OCI-LY3 (cell line): ENCODE data around the gene CAMTA1.

ENCODE experiments used
- H2AFZ ChIP-seq: fragments of 200-600, 300-600 bp; shearing (Covaris generic); 2 replicates; pipeline ENCODE4 v1.6.0; 2014; ENCODE audit warnings: antibody characterized with exemption, low read depth, low read length
- H3K27ac ChIP-seq: fragments of 200-600, 300-600 bp; sonication (generic); 2 replicates; pipeline ENCODE4 v1.5.1; 2014; ENCODE audit warnings: mild to moderate bottlenecking, low read length, moderate library complexity, mixed read lengths
- H3K27me3 ChIP-seq: fragments of 200-600, 300-600 bp; sonication (generic); 2 replicates; pipeline ENCODE4 v1.6.1; 2014; ENCODE audit warnings: low read depth, low read length, mixed read lengths
- H3K36me3 ChIP-seq: fragments of 200-600, 300-600 bp; sonication (generic); replicated peaks from 2 replicates; pipeline ENCODE3; 2014; ENCODE audit warnings: low read depth, low read length, mixed read lengths
- H3K4me1 ChIP-seq: fragments of 300-600, 200-600 bp; sonication (generic); 2 replicates; pipeline ENCODE4 v1.6.1; 2014; ENCODE audit warnings: low read length, mixed read lengths
- H3K4me2 ChIP-seq: fragments of 200-600, 300-600 bp; sonication (generic); 2 replicates; pipeline ENCODE4 v1.6.1; 2014; ENCODE audit warnings: low read length, mixed read lengths
- H3K4me3 ChIP-seq: fragments of 300-600, 200-600 bp; sonication (generic); 2 replicates; pipeline ENCODE4 v1.5.1; 2014; ENCODE audit warnings: antibody characterized with exemption, mild to moderate bottlenecking, low read length, moderate library complexity
- H3K79me2 ChIP-seq: fragments of 300-600, 200-600 bp; shearing (Covaris generic); 2 replicates; pipeline ENCODE4 v1.6.1; 2014; ENCODE audit warnings: mild to moderate bottlenecking, low read length, mixed read lengths
- H3K9ac ChIP-seq: fragments of 300-600, 200-600 bp; shearing (Covaris generic); 2 replicates; pipeline ENCODE4 v1.6.0; 2014; ENCODE audit warnings: mild to moderate bottlenecking, low read length, moderate library complexity
- H3K9me3 ChIP-seq: fragments of 200-600, 300-600 bp; shearing (Covaris generic); 2 replicates; pipeline ENCODE4 v1.6.1; 2014; ENCODE audit warnings: low read length, mixed read lengths; ENCODE audit not compliant: insufficient read depth
- H4K20me1 ChIP-seq: fragments of 200-600, 300-600 bp; sonication (generic); 2 replicates; pipeline ENCODE4 v1.6.1; 2016; ENCODE audit warnings: low read length, mixed read lengths; ENCODE audit not compliant: insufficient read depth
- CTCF ChIP-seq: fragments of 200-600, 300-600 bp; sonication (generic); IDR thresholded peaks from 2 replicates; pipeline ENCODE4 v1.5.1; 2014; ENCODE audit warnings: antibody characterized with exemption, low read length, low read depth
- EZH2phosphoT487 ChIP-seq: fragments of 200-600 bp; shearing (Covaris generic); IDR thresholded peaks from 2 replicates; pipeline ENCODE4 v1.6.1; 2018; ENCODE audit warnings: antibody characterized with exemption, mixed run types, low read depth

The CAMTA1 gene

GRCh38 chr1:6969106-6969505, 183.9 kb downstream of the CAMTA1 start:
- TF ChIP-seq CTCF, result no peak
- TF ChIP-seq EZH2phosphoT487, result no peak
- Histone ChIP-seq H3K27me3 (no peaks in the 10 kb centered on the region), H3K27ac (no peak overlapping the region), H3K79me2 (no peaks in the 10 kb centered on the region), H3K4me3 (no peak overlapping the region), H2AFZ (no peak overlapping the region), H3K9me3 (no peaks in the 10 kb centered on the region), H3K4me2 (no peak overlapping the region), H3K9ac (no peak overlapping the region), H3K4me1 (no peaks in the 10 kb centered on the region), H4K20me1 (no peaks in the 10 kb centered on the region), H3K36me3 (no peaks in the 10 kb centered on the region)

- Histone ChIP-seq H3K4me3 (no peak overlapping the region), H3K4me1 (no peaks in the 10 kb centered on the region), H2AFZ (no peak overlapping the region), H3K9ac (no peak overlapping the region), H3K27me3 (no peaks in the 10 kb centered on the region), H3K79me2 (no peaks in the 10 kb centered on the region), H3K36me3 (no peaks in the 10 kb centered on the region), H4K20me1 (no peaks in the 10 kb centered on the region), H3K4me2 (no peak overlapping the region), H3K27ac (no peak overlapping the region), H3K9me3 (no peaks in the 10 kb centered on the region)
- TF ChIP-seq CTCF (no peak), EZH2phosphoT487 (no peak)
Measured at GRCh38 chr1:6969762-6970161, 184.5 kb downstream of the CAMTA1 start.

- TF ChIP-seq CTCF (no peak), EZH2phosphoT487 (no peak)
- no peaks in the 10 kb centered on the region for H3K4me1 ChIP-seq
- H3K9me3 ChIP-seq, result no peaks in the 10 kb centered on the region
- no peak overlapping the region for H3K4me2 ChIP-seq
- H3K79me2 ChIP-seq, result no peaks in the 10 kb centered on the region
- H3K9ac ChIP-seq, result no peak overlapping the region
- no peaks in the 10 kb centered on the region for H4K20me1 ChIP-seq
- no peak overlapping the region for H2AFZ ChIP-seq
- H3K27ac ChIP-seq, result no peak overlapping the region
- H3K36me3 ChIP-seq, result no peaks in the 10 kb centered on the region
- H3K27me3 ChIP-seq, result no peaks in the 10 kb centered on the region
- H3K4me3 ChIP-seq, result no peak overlapping the region
Measured at GRCh38 chr1:6970221-6970620, 185.0 kb downstream of the CAMTA1 start.

GRCh38 chr1:6971048-6971447, 185.8 kb downstream of the CAMTA1 start:
- no peaks in the 10 kb centered on the region for H3K79me2 ChIP-seq
- H4K20me1 ChIP-seq, result no peaks in the 10 kb centered on the region
- no peak overlapping the region for H2AFZ ChIP-seq
- H3K4me3 ChIP-seq, result no peak overlapping the region
- H3K4me2 ChIP-seq, result no peak overlapping the region
- no peaks in the 10 kb centered on the region for H3K4me1 ChIP-seq
- H3K36me3 ChIP-seq, result no peaks in the 10 kb centered on the region
- H3K9ac ChIP-seq, result no peak overlapping the region
- TF ChIP-seq CTCF, result no peak
- no peaks in the 10 kb centered on the region for H3K9me3 ChIP-seq
- H3K27me3 ChIP-seq, result no peaks in the 10 kb centered on the region
- H3K27ac ChIP-seq, result no peak overlapping the region
